K562 (cell line): ENCODE data around the gene GDF15. TPM values are rescaled to one million over a fixed set of nuclear protein-coding genes. Genes with fewer than 3 reads are reported as not detected.
A peak's percentile ranks its signal among the peaks of the same experiment; 100 is the strongest.

Experiments used
- BMI1 ChIP-seq: fragments of 150-350 bp; IDR thresholded peaks from 2 replicates; pipeline ENCODE4 v1.6.1; 2014; ENCODE audit warnings: low read length
- BRD4 ChIP-seq: fragments of 200-600 bp; sonication (generic); IDR thresholded peaks from 2 replicates; pipeline ENCODE4 v1.6.1; 2017; ENCODE audit warnings: inconsistent platforms
- CEBPG ChIP-seq, 3 experiments: fragments of 200-800 bp in 1 of 3; sonication (Bioruptor generic) in 1 of 3; sonication (generic) in 1 of 3; formaldehyde crosslinking in 1 of 3; IDR thresholded peaks in 2 of 3; conservative IDR thresholded peaks in 1 of 3; 2 replicates each; pipeline versions ENCODE4 v1.6.1 to v1.8.0; 2016 to 2022; ENCODE audit warnings: missing compliant biosample characterization in 2 of 3, missing genetic modification characterization in 2 of 3, mild to moderate bottlenecking in 1 of 3, missing genetic modification reagents in 1 of 3
- FIP1L1 ChIP-seq: fragments of 200-400 bp; formaldehyde crosslinking; IDR thresholded peaks from 2 replicates; pipeline ENCODE4 v1.6.1; 2018; ENCODE audit warnings: mild to moderate bottlenecking, low read depth, low read length; ENCODE audit not compliant: poor library complexity, severe bottlenecking
- KDM1A ChIP-seq, 2 experiments: fragments of 450-650 bp; IDR thresholded peaks; 2 replicates each; pipeline ENCODE4 v1.6.1; 2016; ENCODE audit warnings: mild to moderate bottlenecking in 2 of 2
- PTBP1 ChIP-seq: fragments of 200-400 bp; formaldehyde crosslinking; IDR thresholded peaks from 2 replicates; pipeline ENCODE4 v1.6.1; 2017; ENCODE audit warnings: low read depth, low read length
- SFPQ ChIP-seq: fragments of 200-400 bp; formaldehyde crosslinking; IDR thresholded peaks from 2 replicates; pipeline ENCODE4 v1.6.1; 2017; ENCODE audit warnings: mild to moderate bottlenecking, low read depth, low read length, moderate library complexity
- SMAD3 ChIP-seq: fragments of 450-650 bp; formaldehyde crosslinking; conservative IDR thresholded peaks from 2 replicates; pipeline ENCODE4 v1.4.0; 2020; ENCODE audit warnings: mild to moderate bottlenecking
- SREBF2 ChIP-seq: sonication (generic); formaldehyde crosslinking; IDR thresholded peaks from 2 replicates; pipeline ENCODE4 v1.4.0; 2020; ENCODE audit warnings: mild to moderate bottlenecking, missing genetic modification reagents
- YY1 ChIP-seq, 3 experiments: IDR thresholded peaks; 2 replicates each; pipeline ENCODE4 v1.6.1; 2011; ENCODE audit warnings: low read length in 2 of 3, mild to moderate bottlenecking in 2 of 3, moderate library complexity in 2 of 3, borderline replicate concordance in 1 of 3, control low read depth in 1 of 3, low read depth in 1 of 3; ENCODE audit not compliant: insufficient read depth in 3 of 3, insufficient replicate concordance in 2 of 3, control insufficient read depth in 1 of 3, insufficient read length in 1 of 3; ENCODE audit errors: extremely low read depth in 1 of 3
- ZBTB1 ChIP-seq: sonication (generic); formaldehyde crosslinking; IDR thresholded peaks from 2 replicates; pipeline ENCODE4 v1.8.1; 2023; ENCODE audit warnings: missing genetic modification reagents, low read depth, mild to moderate bottlenecking, borderline replicate concordance
- ZFPM2 ChIP-seq: fragments of 250-450 bp; sonication (Bioruptor Pico); IDR thresholded peaks from 2 replicates; pipeline ENCODE4 v1.5.1; 2022; ENCODE audit warnings: mild to moderate bottlenecking
- ZNF175 ChIP-seq: fragments of 200-800 bp; sonication (Bioruptor generic); IDR thresholded peaks from 2 replicates; pipeline ENCODE4 v1.6.1; 2016; ENCODE audit warnings: low read depth, mild to moderate bottlenecking, missing genetic modification characterization, missing compliant biosample characterization
- ZNF217 ChIP-seq: sonication (generic); formaldehyde crosslinking; IDR thresholded peaks from 2 replicates; pipeline ENCODE4 v1.8.0; 2022; ENCODE audit warnings: mild to moderate bottlenecking, missing genetic modification reagents
- ZNF318 ChIP-seq, 2 experiments: fragments of 450-650 bp; IDR thresholded peaks; 2 replicates each; pipeline ENCODE4 v1.6.1; 2016; ENCODE audit warnings: mild to moderate bottlenecking in 2 of 2, borderline replicate concordance in 1 of 2, low read depth in 1 of 2, moderate library complexity in 1 of 2
- polyA plus RNA-seq, 8 experiments: library from polyadenylated mRNA; depleted of rRNA in 4 of 8; stranded (reverse) in 5 of 8; unstranded in 3 of 8; fragments of >200 nt; fragmentation: Nextera tagmentation in 2 of 8; fragmentation: Illumina TruSeq in 1 of 8; extraction: Ambion mirVana in 2 of 8; extraction: Trizol in 1 of 8; gene quantifications; 2 replicates each; pipeline versions ENCODE4 v1.2.1 to v1.2.3, GENCODE V29; 2011 to 2014; ENCODE audit warnings: inconsistent platforms in 1 of 8, missing spikeins in 1 of 8
- total RNA-seq, 7 experiments: library from RNA; depleted of rRNA in 6 of 7; stranded (reverse); fragments of >200 nt in 6 of 7; fragmentation: Illumina TruSeq in 2 of 7; extraction: Trizol in 2 of 7; gene quantifications; 2 replicates each; pipeline versions ENCODE4 v1.2.1 to v1.2.3, GENCODE V29; 2011 to 2021; ENCODE audit warnings: low replicate concordance in 1 of 7
- TF ChIP-seq, protein P1 (sequence below): IDR thresholded peaks from 2 replicates; pipeline ENCODE4 v1.6.1; 2014; ENCODE audit warnings: antibody characterized with exemption

Gene GDF15
- total and polyA plus RNA-seq, 9 of the 15 experiments (the other 6 are each of a cell fraction or from before 2014, with no cell fraction given) = 2.3 to 82.4 (median 12.5) TPM

- TF ChIP-seq ZNF318 (IDR thresholded peaks at IDR 0.05; ENCODE audit: borderline replicate concordance in 1 of 2, low read depth in 1 of 2) = no peak
- TF ChIP-seq SFPQ = no peak
- TF ChIP-seq ZNF217 (CRISPR knock-in tag) = no peak
- TF ChIP-seq CEBPG (CRISPR knock-in tag; IDR thresholded peaks at IDR 0.05) = no peak
- TF ChIP-seq CEBPG (tag; conservative IDR thresholded peaks at IDR 0.05 in 1 of 2, IDR thresholded peaks at IDR 0.05 in 1 of 2) = no peak
- no peak for TF ChIP-seq SREBF2 (CRISPR knock-in tag)
- TF ChIP-seq BMI1 = no peak
- no peak for TF ChIP-seq YY1 (IDR thresholded peaks at IDR 0.05; ENCODE audit: borderline replicate concordance in 1 of 3, control insufficient read depth in 1 of 3, extremely low read depth in 1 of 3, insufficient read depth in 3 of 3, insufficient read length in 1 of 3, insufficient replicate concordance in 2 of 3, low read depth in 1 of 3, low read length in 2 of 3)
- no peak; the same call in 1 of the 2 replicates for TF ChIP-seq SMAD3 (CRISPR knock-in tag)
- TF ChIP-seq ZBTB1 (CRISPR knock-in tag) = no peak
- TF ChIP-seq, protein P1, sequence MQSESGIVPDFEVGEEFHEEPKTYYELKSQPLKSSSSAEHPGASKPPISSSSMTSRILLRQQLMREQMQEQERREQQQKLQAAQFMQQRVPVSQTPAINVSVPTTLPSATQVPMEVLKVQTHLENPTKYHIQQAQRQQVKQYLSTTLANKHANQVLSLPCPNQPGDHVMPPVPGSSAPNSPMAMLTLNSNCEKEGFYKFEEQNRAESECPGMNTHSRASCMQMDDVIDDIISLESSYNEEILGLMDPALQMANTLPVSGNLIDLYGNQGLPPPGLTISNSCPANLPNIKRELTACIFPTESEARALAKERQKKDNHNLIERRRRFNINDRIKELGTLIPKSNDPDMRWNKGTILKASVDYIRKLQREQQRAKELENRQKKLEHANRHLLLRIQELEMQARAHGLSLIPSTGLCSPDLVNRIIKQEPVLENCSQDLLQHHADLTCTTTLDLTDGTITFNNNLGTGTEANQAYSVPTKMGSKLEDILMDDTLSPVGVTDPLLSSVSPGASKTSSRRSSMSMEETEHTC = no peak
- no peak for TF ChIP-seq BRD4
- TF ChIP-seq PTBP1 = no peak
- no peak for TF ChIP-seq ZFPM2 (CRISPR knock-in tag)
- peak; percentile 76 for TF ChIP-seq ZNF175
- no peak for TF ChIP-seq FIP1L1
- no peak for TF ChIP-seq KDM1A (IDR thresholded peaks at IDR 0.05)
Observed at GRCh38 chr19:18366021-18366435, 19.9 kb upstream of the GDF15 start (continued).
